GM19397 (cell line): Measurements from ENCODE around the gene ATP2C2.

Experiments
- ATAC-seq: cut with Tn5 transposase; IDR thresholded peaks from one replicate; pipeline ENCODE4 v1.9.1; 2021; ENCODE audit warnings: mild to moderate bottlenecking, moderate library complexity; ENCODE audit not compliant: unreplicated experiment

ATP2C2 gene

GRCh38 chr16:84507011-84507982 is 139.0 kb downstream of the ATP2C2 start:
- ATAC-seq, result no peak

DNA sequence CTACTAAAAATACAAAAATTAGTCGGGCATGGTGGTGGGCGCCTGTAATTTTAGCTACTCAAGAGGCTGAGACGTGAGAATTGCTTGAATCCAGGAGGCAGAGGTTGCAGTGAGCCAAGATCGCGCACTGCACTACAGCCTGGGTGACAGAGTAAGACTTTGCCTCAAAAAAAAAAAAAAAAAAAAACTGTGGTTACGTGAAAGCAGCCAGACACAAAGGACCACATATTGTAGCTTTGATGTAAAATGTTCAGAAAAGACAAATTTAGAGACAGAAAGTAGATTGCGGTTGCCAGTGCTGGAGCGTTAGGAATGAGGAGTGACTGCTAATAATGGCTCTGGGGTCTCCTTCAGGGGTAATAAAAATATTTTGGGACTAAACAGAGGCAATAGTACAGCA is 140.2 kb downstream of the ATP2C2 start:
- no peak for ATAC-seq

GRCh38 chr16:84509032-84509950 is 141.0 kb downstream of the ATP2C2 start:
- no peak for ATAC-seq

DNA sequence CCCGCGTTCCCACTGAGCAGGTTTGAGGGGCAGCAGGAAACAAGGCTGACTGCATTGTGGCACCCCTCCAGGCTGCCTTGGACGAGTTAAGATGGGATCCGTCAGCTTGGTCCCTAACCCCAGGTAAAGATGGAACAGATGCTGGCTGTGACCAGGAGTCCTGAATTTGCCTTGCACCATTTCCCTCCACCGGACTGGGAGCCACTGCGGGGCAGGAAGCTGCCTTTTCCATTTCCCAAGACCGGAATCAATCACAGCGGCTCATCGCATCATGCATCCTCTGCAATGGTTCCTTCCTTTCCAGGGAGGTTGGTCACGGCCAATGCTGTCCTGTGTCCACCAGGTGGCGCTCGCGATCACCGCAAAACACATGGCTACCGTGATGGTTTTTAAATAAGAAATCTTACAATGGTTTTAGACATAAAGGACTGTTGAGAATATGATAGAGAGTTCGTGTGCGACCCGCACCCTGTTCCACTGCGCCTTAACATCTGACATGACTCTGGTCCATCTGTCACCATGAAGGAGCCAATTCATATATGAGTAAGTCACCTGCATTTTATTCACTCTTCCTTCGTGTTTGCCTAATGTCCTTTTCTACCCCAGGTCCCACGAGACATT is 143.0 kb downstream of the ATP2C2 start:
- no peak for ATAC-seq

DNA sequence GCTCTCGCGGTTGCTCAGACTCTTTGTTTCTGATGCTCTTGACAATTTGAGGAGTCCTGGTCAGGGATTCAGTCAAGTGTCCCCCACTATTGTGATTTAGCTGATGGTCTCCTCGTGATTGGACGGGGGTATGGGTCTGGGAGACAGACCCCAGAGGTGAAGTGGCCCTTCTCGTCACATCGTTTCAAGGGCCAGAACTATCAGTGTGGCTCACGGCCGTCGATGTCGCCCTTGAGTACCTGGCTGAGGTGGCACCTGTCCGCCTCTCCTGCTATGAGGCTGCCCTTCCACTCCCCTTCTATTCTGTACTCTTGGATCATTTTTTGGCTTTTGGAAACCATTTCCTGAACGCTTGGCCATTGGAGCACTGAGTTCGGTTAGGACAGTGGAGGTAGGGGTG is 143.5 kb downstream of the ATP2C2 start:
- no peak for ATAC-seq

GRCh38 chr16:84513123-84513522 is 144.8 kb downstream of the ATP2C2 start:
- ATAC-seq, result no peak

DNA sequence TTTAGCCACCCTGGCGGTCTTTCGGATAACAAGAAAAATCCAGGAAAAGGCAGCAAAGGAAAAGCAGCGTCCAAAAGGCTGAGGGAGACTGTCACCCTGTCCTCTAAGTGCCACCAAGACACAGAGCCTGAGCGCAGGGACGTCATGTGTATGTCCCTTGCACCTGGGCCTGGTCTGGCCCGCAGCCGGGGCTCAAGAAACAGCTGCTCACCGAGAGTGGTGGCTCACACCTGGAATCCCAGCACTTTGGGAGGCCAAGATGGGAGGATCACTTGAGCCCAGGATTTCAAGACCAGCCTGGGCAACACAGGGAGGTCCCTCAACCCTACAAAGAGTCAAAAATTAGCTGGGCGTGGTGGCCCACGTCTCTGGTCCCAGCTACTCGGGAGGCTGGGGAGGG is 145.3 kb downstream of the ATP2C2 start:
- ATAC-seq, result no peak
